22Rv1 (cell line): ENCODE results near the gene PHACTR1.

ENCODE experiments used
- H3K27ac ChIP-seq: fragments of 450-650 bp; 2 replicates; pipeline ENCODE4 v1.5.1; 2017
- ZFX ChIP-seq: fragments of 450-650 bp; IDR thresholded peaks from 2 replicates; pipeline ENCODE4 v1.6.1; 2017; ENCODE audit warnings: antibody characterized with exemption, borderline replicate concordance
- TF ChIP-seq, protein P1 (sequence below): fragments of 450-650 bp; IDR thresholded peaks from 2 replicates; pipeline ENCODE4 v1.5.1; 2017; ENCODE audit warnings: mild to moderate bottlenecking

Gene PHACTR1

DNA sequence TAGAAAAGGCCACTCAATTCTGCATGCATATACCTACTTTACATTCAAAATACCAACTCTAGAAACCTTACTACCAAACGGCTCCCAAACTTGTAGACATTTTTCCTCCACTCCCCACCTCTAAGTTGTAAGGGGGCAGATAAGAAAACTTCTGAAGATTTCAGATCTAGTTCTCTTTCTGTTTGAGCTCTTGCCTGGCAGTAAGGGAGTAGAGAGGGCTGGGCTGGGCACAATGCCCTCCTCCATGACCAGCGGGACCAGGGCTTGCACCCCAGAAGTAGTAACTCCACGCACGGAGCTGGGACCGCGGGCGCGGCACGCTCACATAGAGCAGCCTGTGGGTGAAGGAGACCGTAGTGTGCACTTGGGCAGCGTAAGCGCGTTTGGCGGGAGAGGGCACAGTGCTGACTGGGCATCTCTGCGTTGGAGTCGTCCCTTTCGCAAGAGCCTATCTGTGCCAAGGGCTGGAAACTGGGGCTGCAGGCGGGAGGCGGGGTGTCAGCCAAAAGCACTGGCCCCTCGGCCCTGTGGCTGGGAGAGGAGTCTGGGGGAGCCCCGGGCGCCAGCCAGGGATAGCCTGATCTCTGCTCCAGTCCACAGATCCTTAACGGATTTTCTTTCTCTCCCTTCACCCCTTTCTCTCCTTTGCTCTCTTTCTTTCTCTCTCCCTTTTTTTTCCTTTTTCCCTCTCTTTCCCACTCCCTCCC is 32.4 kb downstream of the PHACTR1 start:
- TF ChIP-seq, protein P1, sequence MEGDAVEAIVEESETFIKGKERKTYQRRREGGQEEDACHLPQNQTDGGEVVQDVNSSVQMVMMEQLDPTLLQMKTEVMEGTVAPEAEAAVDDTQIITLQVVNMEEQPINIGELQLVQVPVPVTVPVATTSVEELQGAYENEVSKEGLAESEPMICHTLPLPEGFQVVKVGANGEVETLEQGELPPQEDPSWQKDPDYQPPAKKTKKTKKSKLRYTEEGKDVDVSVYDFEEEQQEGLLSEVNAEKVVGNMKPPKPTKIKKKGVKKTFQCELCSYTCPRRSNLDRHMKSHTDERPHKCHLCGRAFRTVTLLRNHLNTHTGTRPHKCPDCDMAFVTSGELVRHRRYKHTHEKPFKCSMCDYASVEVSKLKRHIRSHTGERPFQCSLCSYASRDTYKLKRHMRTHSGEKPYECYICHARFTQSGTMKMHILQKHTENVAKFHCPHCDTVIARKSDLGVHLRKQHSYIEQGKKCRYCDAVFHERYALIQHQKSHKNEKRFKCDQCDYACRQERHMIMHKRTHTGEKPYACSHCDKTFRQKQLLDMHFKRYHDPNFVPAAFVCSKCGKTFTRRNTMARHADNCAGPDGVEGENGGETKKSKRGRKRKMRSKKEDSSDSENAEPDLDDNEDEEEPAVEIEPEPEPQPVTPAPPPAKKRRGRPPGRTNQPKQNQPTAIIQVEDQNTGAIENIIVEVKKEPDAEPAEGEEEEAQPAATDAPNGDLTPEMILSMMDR: no peak
- TF ChIP-seq ZFX: no peak
- H3K27ac ChIP-seq: no peak overlapping the region

DNA sequence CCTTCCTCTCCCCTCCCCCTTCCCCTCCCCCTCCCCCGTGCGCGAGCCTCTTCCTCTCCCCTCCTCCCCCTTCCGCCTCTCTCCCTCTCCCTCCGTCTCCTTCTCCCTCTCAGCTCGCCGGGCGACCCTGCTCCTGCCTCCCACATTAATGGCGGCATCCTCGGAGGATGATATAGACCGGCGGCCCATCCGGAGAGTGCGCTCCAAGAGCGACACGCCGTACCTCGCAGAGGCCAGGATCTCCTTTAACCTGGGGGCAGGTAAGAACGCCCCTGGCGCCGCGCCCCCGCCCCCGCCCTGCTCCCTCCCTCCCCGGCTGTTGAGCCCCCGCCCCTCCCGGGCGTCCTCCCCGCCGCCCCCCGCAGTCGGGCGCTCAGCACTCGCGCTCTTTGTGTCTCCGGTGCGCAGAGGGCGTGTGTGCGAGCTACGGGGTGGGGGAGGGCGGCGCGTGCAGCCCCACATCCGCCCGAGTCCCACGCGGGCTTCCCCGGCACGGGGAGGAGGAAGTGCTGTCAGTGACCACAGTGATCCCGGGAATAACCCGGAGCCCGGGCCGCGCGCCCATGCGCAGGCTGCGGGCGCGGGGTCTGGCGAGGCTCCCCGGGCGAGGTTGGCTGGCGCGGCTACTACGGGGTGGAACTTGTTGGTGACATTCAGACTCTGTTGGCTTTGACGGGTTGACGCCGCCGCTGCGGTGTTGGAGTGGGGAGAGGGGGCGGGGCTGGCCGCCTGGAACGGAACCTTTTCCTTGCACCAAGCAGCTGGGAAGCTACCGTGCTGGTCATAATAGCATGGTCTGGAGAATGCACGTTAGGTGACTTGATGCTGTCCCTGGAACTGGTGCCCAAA is 33.2 kb downstream of the PHACTR1 start:
- TF ChIP-seq, protein P1: no peak
- no peak for TF ChIP-seq ZFX
- H3K27ac ChIP-seq: no peak overlapping the region

DNA sequence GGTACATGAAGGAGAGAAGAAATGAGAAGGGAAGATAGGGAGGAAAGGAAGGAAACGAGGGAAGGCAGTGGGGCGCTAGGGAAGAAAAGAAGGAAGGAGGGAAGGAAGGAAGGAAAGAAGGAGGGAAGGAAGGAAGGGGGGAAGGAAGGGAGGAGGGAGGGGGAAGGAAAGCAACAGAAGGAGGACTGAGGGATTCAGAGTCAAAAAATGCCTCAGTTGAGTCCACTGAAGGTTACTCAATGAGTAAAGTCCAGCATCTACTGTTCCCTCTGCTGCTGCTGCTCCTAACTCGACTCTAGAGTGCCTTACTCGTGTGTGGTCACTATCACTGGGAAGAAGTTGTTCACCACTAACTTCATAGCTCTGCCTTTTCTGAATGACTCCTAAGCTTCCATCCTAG is 33.8 kb downstream of the PHACTR1 start:
- no peak overlapping the region for H3K27ac ChIP-seq
- TF ChIP-seq ZFX: no peak
- TF ChIP-seq, protein P1: no peak

DNA sequence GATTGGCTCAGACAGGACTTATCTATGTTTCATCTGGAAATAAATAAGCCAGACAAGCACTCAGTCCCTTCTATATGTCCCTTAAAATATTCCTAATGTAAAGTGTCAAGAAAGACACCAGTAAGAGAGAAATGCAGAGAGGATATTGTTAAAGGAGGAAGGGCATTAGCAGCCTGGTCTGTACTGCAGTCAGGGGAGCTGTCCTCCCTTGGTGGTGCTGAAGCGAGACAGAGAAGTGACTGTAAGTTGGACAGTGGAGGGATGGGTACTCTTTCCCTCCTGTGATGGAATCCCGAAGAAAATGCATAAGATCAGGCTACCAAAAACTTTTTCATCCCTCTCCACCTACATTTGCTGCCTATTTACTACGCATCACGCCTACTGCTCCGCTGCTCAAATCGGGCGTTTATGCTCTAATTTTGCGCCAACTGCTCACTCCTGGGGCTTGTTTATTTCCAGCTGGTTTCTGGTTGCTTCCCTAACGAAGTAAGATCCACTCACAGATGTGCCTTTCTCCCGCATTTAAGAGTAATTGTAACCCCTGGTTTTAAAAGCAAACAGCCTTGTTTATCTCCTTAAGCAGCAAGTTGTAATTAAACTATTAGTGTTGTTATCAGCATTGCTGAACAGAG is 35.2 kb downstream of the PHACTR1 start:
- no peak overlapping the region for H3K27ac ChIP-seq
- TF ChIP-seq, protein P1: no peak
- TF ChIP-seq ZFX: no peak

DNA sequence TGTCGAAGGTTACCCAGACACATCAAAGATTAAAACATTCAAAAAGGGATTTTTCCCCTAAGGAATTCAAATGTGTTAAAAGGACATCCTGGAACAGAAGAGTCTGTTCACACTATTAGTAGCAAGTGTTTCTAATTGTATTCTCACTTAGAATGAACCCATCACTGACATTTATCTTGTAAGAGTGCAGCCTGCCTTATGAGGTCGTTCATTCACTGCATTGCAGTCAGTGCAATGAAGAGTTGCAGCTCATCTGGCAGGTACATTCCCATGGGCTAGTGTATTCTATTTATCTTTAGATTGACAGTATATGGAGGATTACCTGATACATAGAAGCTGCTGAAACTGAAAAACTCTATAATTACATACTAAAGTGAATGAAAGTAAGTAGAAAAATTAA is 36.5 kb downstream of the PHACTR1 start:
- TF ChIP-seq, protein P1: no peak
- no peak for TF ChIP-seq ZFX
- H3K27ac ChIP-seq: no peak overlapping the region

DNA sequence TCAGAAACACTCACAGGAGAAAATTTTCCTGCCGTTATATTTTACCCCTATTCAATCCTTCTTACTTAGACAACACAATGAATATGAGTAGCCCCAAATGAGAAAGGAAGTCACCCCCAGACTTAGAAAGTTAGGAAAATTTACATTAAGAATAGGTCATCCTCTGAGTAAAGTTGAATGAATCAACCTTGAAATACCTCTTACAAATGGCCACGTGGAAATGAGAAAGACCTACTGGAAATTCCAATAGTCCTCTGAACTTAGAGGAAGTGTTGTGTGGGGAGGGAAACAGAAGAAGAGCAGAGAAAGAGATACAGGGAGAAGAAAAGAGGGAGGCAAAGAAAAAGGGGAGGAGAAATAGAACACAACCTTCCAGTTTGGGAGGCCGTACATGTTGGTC is 43.7 kb downstream of the PHACTR1 start:
- TF ChIP-seq ZFX: no peak
- TF ChIP-seq, protein P1: no peak
- H3K27ac ChIP-seq: no peak overlapping the region

DNA sequence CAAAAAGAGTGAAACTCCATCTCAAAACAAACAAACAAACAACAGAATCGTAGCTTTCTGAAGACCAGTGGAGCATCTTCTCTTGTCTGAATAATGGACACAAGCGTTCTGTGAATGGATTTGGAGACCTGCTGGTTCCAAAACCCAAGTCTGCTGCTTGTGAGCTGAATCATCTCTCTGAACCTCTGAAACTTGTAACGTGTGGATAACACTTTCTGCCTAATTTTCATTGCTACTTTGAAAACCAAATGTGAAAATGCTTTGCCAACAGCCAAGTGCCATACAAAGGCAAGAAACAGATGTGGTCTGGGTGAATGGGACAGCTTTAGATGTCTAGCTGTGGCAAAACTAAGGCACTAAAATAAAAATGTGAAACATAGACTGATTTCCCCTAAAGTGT is 44.3 kb downstream of the PHACTR1 start:
- no peak overlapping the region for H3K27ac ChIP-seq
- TF ChIP-seq ZFX: no peak
- TF ChIP-seq, protein P1: no peak
